Lower lobe of right lung (tissue), 2 donors: ENCODE data around the gene CYB561D2. TPM values are rescaled to one million over a fixed set of nuclear protein-coding genes. Genes with fewer than 3 reads are reported as not detected.

Experiments
- ATAC-seq, 2 donors: fragments of 200-7000 bp; cut with Tn5 transposase; one replicate each; pipeline ENCODE4 v1.9.1; 2020 to 2022; ENCODE audit warnings: mild to moderate bottlenecking in 2 of 2, moderate library complexity in 2 of 2
- DNase-seq: peaks from one replicate; pipeline ENCODE4 v3.0.0-alpha.2; 2020
- H3K27ac ChIP-seq: fragments of 200-600 bp; one replicate; pipeline ENCODE4 v1.8.0; 2022
- H3K27me3 ChIP-seq: fragments of 200-600 bp; one replicate; pipeline ENCODE4 v1.8.0; 2022; ENCODE audit warnings: low read depth
- H3K36me3 ChIP-seq: fragments of 200-600 bp; one replicate; pipeline ENCODE4 v1.8.0; 2022; ENCODE audit warnings: mild to moderate bottlenecking
- H3K4me1 ChIP-seq: fragments of 200-600 bp; one replicate; pipeline ENCODE4 v1.8.0; 2022
- H3K4me3 ChIP-seq: fragments of 200-600 bp; one replicate; pipeline ENCODE4 v1.8.0; 2022; ENCODE audit warnings: mild to moderate bottlenecking
- H3K9me3 ChIP-seq: fragments of 200-600 bp; one replicate; pipeline ENCODE4 v1.8.0; 2022
- CTCF ChIP-seq: fragments of 200-600 bp; IDR thresholded peaks from one replicate; pipeline ENCODE4 v1.8.0; 2022; ENCODE audit warnings: antibody characterized with exemption, mild to moderate bottlenecking
- intact Hi-C: fragments of 100-400 bp; cut with DNase I; formaldehyde crosslinking; loops from one replicate; pipeline ENCODE4 v1.11.0; 2022
- total RNA-seq: library from RNA; stranded (reverse); fragmentation: NEBNext Ultra II Directional; extraction: Animal tissue kit (Norgen Biotek cat#: 25700); gene quantifications from one replicate; pipeline ENCODE4 v1.2.1, GENCODE V29; 2021
- donor health status: DM: no; HTN: yes; CAD: no; lungs with severe emphysema.

Gene CYB561D2
- total RNA-seq, 1 donor from 2014 or later = 21.7 TPM

DNA sequence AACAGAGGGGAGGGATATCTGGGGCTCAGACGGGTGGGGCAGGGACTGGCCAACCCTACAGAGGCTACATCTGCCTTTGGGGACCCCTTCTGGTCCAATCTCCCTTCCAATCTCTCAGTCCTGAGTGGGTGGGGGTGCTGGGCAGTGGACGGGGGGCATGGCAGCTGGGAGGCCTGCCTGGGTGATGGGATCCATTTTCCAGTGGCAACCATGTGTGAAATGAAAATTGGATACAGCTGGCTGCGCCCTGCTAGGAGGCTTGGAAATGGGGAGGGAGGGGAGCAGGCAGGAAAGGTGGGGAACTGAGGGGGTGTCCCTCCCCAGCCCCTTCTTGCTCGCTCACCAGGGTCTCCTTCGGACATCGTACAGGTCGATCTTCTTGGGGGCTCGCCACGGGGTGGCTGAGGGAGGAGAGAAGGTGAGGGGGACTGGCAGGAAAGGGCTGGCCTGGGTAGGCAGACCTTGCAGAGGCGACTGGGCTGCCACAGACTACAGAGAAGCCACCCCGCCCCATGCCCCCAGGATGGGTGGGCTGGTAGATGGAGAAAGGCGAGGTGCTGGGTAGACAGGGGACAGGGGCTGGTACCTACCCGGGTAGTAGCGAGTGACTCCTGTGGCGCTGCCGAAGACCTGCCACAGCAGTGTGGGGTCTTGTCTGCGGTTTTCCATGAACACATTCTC lies 29.9 kb downstream of the CYB561D2 start:
- Histone ChIP-seq H3K27me3 (no peaks in the 10 kb centered on the region), H3K9me3 (no peaks in the 10 kb centered on the region), H3K27ac (no peak overlapping the region), H3K4me3 (no peak overlapping the region), H3K4me1 (no peaks in the 10 kb centered on the region), H3K36me3 (peaks cover 33% of the 10 kb centered on the region)
- intact Hi-C loops = no loop called here
- TF ChIP-seq CTCF = no peak
- ATAC-seq = no peak
- DNase-seq = no peak

DNA sequence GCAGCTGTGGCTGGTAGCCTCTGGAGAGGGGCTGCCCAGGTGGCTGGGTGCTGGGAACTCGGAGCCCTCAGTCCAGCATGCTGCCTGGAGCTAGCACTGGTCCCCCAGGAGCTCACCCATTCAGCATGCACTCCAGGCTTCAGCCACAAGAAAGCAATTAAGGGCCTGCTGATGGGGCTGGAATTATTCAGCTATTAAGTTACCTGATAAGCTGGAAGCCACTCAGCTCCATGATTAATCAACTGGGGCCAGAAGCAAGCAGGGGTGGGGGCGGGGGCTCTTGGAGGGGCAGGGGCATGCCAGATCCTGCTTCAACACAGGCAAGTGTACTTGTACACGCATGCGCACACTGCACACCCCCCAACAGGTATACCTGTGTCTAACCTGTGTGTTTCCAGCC lies 30.7 kb downstream of the CYB561D2 start:
- Histone ChIP-seq H3K4me1 (no peaks in the 10 kb centered on the region), H3K4me3 (no peak overlapping the region), H3K27ac (no peak overlapping the region), H3K36me3 (peaks cover 33% of the 10 kb centered on the region), H3K9me3 (no peaks in the 10 kb centered on the region), H3K27me3 (no peaks in the 10 kb centered on the region)
- ATAC-seq (no peak), DNase-seq (no peak)
- no peak for TF ChIP-seq CTCF
- intact Hi-C loops = no loop called here

DNA sequence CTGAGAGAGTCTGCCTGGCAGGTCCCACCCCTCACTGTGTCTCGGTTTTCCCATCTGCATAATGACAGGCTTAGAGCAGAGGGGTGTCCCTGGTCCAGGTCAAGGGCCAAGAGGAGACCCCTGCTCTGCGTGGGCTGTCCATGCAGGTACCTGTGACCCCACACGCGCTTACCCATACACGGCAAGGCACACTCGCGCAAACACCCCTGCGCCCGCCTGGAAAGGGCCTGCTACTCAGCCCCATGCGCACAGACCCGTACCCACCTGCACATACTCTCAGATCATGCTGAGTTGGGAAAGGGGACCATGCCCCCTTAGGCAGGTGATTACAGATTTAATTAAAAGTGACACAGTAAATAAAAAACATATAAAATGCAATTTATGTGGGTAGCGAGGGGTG lies 32.1 kb downstream of the CYB561D2 start:
- intact Hi-C loops = no loop called here

DNA sequence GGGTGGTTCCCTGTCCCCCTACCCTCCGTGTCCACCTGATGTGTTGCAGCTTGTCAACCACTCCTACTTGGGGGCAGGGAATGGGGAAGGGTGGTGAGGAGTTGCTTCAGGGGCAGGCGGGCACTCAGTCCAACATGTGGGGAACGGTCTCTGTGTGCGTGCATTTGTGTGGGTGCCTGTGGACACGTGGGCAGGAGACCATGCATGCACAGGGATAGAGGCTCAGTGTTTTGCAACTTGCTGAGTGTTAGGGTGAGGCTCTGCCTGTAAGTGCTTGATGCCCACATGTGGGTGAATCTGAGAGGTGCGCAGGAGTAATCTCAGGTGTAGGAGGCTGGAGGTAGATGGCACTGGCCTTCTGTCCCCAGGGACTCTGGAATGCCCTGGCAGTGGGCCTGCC lies 33.1 kb downstream of the CYB561D2 start:
- Histone ChIP-seq H3K27ac (no peak overlapping the region), H3K27me3 (no peaks in the 10 kb centered on the region), H3K4me3 (no peak overlapping the region), H3K9me3 (no peaks in the 10 kb centered on the region), H3K4me1 (no peaks in the 10 kb centered on the region), H3K36me3 (peaks cover 14% of the 10 kb centered on the region)
- intact Hi-C loops = no loop called here
- no peak for TF ChIP-seq CTCF
- DNase-seq (no peak), ATAC-seq (no peak)

More for the DNA sequence above, 32.1 kb downstream of the CYB561D2 start:
- no peak for DNase-seq
- Histone ChIP-seq H3K4me1 (no peaks in the 10 kb centered on the region), H3K27ac (no peak overlapping the region), H3K4me3 (no peak overlapping the region), H3K9me3 (no peaks in the 10 kb centered on the region), H3K36me3 (peaks cover 22% of the 10 kb centered on the region), H3K27me3 (no peaks in the 10 kb centered on the region)
- no peak for TF ChIP-seq CTCF
- no peak for ATAC-seq

- H3K36me3 ChIP-seq = peaks cover 3% of the 10 kb centered on the region
- no peak overlapping the region for H3K4me3 ChIP-seq
- H3K27me3 ChIP-seq = no peaks in the 10 kb centered on the region
- intact Hi-C loops = no loop called here
- H3K27ac ChIP-seq = no peak overlapping the region
- no peaks in the 10 kb centered on the region for H3K9me3 ChIP-seq
- H3K4me1 ChIP-seq = peaks cover 6% of the 10 kb centered on the region
- no peak for ATAC-seq
- no peak for DNase-seq
- TF ChIP-seq CTCF = no peak
Observed at GRCh38 chr3:50385754-50386153, 35.1 kb downstream of the CYB561D2 start.
